ENCODE measurements around the gene IRX6. TPM values are rescaled to one million over a fixed set of nuclear protein-coding genes. Genes with fewer than 3 reads are reported as not detected.

Gene IRX6
- total RNA-seq, 1 donor from 2014 or later = not detected

DNA sequence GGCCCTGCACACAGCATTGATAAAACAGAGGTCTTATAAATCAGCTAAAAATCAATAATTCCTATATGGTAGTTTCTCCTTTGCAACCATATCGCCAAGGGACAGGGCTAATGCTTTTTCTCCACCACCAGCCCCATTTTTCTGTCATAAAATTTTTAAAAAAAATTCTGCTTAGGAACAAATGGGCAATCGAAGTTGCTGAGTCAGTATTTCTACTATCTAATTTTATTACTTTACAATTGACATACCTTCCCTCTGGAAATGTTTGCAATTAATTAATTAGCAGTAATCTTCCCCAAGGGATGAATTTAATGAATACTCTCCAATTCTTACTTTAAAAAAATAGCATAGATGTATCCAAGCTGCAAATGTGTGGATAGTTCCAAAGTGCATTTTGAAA is 1.7 kb upstream of the IRX6 start:
- Histone ChIP-seq H3K36me3 (ENCODE audit: control insufficient read depth, insufficient read depth, low read length) (no peaks in the 10 kb centered on the region), H3K27me3 (ENCODE audit: control insufficient read depth, insufficient read depth, low read length) (peaks cover 14% of the 10 kb centered on the region), H3K4me3 (ENCODE audit: low read depth, low read length) (no peak overlapping the region)
- DNase-seq (ENCODE audit: low read depth) (no peak), FAIRE-seq (no peak)
- TF ChIP-seq, protein P1, sequence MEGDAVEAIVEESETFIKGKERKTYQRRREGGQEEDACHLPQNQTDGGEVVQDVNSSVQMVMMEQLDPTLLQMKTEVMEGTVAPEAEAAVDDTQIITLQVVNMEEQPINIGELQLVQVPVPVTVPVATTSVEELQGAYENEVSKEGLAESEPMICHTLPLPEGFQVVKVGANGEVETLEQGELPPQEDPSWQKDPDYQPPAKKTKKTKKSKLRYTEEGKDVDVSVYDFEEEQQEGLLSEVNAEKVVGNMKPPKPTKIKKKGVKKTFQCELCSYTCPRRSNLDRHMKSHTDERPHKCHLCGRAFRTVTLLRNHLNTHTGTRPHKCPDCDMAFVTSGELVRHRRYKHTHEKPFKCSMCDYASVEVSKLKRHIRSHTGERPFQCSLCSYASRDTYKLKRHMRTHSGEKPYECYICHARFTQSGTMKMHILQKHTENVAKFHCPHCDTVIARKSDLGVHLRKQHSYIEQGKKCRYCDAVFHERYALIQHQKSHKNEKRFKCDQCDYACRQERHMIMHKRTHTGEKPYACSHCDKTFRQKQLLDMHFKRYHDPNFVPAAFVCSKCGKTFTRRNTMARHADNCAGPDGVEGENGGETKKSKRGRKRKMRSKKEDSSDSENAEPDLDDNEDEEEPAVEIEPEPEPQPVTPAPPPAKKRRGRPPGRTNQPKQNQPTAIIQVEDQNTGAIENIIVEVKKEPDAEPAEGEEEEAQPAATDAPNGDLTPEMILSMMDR (IDR thresholded peaks at IDR 0.05; ENCODE audit: insufficient read depth, low read length, severe bottlenecking) = no peak

DNA sequence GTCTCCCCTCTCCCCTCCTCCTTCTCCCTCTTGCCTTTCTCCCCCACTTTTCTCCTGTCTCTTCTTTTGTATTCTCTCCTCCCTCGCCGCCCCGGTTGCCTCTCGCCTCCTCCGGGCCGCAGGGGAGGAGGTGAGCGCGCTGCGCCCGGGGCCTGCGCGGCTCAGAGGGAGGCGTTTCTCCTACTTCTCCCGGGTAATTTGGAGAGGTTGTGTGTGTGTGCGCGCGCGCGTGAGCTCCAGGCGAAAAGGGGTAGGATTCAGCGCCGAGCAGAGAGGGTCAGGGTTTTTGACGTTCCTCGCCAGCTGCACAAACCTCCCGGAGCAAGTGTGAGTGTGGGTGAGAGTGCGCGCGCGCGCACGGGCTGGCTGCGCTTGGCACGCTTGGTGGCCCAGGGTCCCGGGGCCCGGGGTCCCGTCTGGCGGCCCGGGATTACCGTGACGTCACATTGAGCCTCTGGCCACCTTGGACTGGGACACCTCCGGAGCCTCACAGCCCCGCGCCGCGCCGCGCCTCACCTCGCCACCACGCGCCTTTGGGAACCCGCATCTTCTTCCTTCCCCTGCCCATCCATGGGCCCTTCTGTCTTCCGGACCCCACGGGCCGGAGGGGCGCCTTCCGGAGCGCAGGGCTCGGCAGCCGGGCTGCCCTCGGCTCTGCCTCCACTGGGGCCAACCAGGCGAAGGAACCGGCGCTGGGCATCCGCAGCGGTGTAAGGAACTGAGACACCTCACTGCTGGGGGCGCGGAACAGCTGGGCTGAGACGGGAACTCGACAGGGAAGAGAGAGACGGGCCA is 479 bp downstream of the IRX6 start:
- peaks cover 12% of the 10 kb centered on the region for H3K27me3 ChIP-seq (ENCODE audit: control insufficient read depth, insufficient read depth, low read length)
- FAIRE-seq = no peak
- DNase-seq (ENCODE audit: low read depth) = no peak
- no peaks in the 10 kb centered on the region for H3K36me3 ChIP-seq (ENCODE audit: control insufficient read depth, insufficient read depth, low read length)
- TF ChIP-seq, protein P1 (IDR thresholded peaks at IDR 0.05; ENCODE audit: insufficient read depth, low read length, severe bottlenecking) = no peak
- H3K4me3 ChIP-seq (ENCODE audit: low read depth, low read length) = no peak overlapping the region

DNA sequence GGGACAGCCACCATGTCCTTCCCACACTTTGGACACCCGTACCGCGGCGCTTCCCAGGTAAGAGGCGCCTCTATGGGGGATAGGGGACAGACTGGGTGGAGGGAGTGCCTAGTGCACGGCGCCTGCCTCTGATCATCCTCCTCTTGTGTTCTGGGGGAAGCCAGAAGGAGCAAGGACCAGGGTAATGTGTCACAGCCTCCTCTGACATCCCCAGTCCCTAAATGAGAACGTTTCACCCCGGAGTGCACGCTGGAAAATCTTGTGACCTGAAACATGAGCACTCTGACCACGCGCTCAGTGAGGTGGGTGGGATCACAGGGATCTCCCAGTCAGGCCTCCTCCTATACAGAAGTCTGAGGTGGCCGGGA is 1.1 kb downstream of the IRX6 start:
- Histone ChIP-seq H3K36me3 (ENCODE audit: control insufficient read depth, insufficient read depth, low read length) (no peaks in the 10 kb centered on the region), H3K4me3 (ENCODE audit: low read depth, low read length) (no peak overlapping the region), H3K27me3 (ENCODE audit: control insufficient read depth, insufficient read depth, low read length) (peaks cover 12% of the 10 kb centered on the region)
- TF ChIP-seq, protein P1 (IDR thresholded peaks at IDR 0.05; ENCODE audit: insufficient read depth, low read length, severe bottlenecking) = no peak
- DNase-seq (ENCODE audit: low read depth) = no peak
- no peak for FAIRE-seq

DNA sequence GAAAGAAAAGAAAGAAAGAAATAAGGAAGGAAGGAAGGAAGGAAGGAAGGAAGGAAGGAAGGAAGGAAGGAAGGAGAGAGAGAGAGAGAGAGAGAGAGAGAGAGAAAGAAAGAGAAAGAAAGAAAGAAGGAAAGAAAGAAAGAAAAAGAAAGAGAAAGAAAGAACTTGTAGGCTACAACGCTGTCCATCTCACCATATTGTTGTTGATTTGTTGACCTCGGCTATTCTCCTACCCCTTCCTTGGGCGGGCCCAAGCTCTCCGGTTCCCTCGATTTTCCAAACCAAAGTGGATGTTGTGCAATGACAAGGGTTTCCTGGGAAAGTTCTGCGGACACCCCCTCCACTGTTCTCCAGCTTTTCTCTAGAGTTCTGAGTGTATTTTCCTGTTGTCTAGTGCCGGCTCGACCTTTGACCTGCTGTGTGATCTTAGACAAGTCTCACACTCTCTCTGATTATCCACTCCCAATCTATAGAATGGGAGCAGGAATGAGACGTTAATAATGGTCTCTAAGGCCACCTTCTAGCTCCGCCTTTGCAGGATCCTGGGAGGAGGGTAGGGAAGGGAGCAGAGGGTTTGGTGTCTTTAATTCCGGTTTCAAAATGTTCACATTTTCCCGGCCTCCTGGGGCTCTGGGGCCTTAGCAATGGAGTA is 1.6 kb downstream of the IRX6 start:
- TF ChIP-seq, protein P1 (IDR thresholded peaks at IDR 0.05; ENCODE audit: insufficient read depth, low read length, severe bottlenecking) = no peak
- Histone ChIP-seq H3K4me3 (ENCODE audit: low read depth, low read length) (no peak overlapping the region), H3K36me3 (ENCODE audit: control insufficient read depth, insufficient read depth, low read length) (no peaks in the 10 kb centered on the region), H3K27me3 (ENCODE audit: control insufficient read depth, insufficient read depth, low read length) (peaks cover 12% of the 10 kb centered on the region)
- no peak for FAIRE-seq
- DNase-seq (ENCODE audit: low read depth) = no peak

DNA sequence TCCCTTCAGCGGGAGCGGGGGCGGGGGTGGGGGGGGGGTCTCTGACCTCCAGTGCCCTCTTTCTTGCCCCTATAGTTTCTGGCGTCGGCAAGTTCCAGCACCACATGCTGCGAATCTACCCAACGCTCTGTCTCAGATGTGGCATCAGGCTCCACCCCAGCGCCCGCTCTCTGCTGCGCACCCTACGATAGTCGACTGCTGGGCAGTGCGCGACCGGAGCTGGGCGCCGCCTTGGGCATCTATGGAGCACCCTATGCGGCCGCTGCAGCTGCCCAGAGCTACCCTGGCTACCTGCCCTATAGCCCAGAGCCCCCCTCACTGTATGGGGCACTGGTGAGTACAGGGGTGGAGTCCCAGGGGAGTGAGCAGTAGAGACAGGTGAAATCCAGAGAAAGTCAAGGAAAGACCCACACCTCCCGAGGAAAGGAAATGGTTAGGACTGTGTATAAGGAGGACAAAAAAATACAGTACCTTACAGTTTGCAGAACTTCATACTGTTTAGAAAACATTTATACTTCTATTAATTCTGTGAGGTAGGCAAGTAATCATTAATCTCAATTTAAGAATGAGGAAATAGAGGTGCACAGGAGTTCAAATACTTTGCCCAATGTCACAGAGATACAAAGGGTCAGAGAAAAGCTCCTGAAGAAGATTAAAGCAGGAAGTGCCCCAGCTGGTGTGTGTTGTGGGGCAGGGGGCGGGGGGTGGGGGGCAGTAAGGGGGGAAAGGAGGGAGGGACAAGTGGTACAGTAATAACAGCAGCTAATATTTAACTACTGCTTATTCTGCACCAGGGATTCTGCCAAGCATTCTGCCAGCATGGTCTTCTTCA is 2.5 kb downstream of the IRX6 start:
- TF ChIP-seq, protein P1 (IDR thresholded peaks at IDR 0.05; ENCODE audit: insufficient read depth, low read length, severe bottlenecking) = no peak
- DNase-seq (ENCODE audit: low read depth) = no peak
- FAIRE-seq = no peak
- no peaks in the 10 kb centered on the region for H3K36me3 ChIP-seq (ENCODE audit: control insufficient read depth, insufficient read depth, low read length)
- peaks cover 12% of the 10 kb centered on the region for H3K27me3 ChIP-seq (ENCODE audit: control insufficient read depth, insufficient read depth, low read length)
- H3K4me3 ChIP-seq (ENCODE audit: low read depth, low read length) = no peak overlapping the region

Measured in bronchial epithelial cell (primary cell).